ENCODE results near the gene SH3PXD2A.

Gene SH3PXD2A

DNA sequence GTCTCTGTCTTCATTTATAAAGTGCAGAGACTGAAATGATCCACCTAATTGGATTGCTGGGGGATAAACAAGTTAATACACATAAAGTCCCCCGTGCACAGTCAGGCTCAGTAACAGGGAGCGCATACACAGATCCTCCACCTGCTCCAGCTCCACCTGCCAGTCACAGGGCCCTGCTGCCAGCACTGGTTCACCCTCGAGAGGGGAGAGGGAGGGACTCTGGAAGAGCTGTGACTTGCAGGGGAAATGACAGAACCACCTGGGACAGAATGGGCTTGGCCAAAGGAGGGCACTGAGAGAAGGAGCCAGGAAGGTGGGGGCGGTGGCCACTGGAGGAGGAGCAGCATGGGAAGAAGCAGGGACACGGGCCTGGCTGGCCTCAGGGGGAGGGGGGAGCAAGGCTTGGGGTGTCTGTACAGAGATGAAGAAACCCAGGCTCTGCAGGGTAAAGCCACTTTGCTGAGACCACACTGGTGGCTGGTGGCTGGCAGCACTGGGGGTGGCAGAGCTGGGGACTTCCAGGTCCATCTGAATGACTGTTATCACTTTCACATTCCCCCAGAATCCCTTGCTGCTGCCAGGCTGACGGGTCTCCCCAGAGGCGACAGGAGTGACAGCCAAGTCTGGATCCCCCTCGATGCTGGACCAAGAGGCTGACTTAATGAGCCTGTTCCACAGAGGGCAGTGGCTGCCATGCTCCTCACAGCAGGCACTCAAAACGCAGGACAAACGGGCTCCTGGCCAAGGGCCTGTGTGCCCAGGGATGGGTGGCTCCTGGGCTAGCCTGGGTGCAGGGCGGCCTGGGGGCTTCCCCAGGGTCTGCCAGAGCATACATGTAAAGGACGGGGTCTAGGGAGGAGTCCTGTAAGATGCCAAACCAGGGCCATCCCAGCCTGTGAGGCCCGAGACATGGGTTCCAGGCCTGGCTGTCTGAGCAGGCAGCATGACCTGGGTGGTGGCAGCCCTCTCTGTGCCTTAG, 151.1 kb downstream of the SH3PXD2A start:
- no peak for ATAC-seq
- DNase-seq, result no peak

DNA sequence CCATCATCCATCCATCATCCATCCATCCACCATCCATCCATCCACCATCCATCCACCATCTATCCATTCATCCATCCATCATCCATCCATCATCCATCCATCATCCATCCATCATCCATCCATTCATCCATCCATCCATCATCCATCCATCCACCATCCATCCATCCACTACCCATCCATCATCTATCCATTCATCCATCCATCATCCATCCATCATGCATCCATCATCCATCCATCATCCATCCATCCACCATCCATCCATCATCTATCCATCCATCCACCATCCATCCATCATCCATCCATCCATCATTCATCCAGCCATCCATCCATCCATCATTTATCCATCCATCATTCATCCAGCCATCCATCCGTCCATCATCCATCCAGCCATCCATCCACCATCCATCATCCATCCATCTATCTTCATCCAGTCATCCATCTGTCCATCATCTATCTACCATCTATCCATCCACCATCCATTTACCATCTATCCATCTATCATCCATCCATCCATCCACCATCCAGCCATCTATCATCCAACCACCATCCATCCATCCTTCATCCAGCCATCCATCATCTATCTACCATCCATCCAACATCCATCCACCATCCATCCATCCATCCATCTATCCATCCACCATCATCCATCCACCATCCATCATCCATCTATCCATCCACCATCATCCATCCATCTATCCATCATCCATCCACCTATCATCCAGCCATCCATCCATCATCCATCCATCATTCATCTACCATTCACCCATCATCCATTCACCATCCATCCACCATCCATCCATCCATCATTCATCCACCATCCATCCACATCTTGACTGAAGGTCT, 153.8 kb downstream of the SH3PXD2A start:
- DNase-seq, result no peak

DNA sequence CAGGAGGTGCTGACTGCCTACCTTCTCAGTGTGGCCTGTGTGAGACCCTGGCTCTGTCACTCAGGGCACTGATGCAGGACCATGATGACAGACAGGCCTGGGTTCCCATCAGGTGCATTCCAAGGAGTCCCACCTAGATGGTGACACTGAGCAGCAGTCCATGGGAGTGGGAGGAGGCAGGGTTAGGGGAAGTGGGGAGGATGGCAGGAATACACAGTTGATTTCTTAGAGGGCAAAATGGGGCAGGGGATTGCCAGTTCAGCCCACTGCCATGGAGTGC, 155.0 kb downstream of the SH3PXD2A start:
- DNase-seq, result no peak
- ATAC-seq, result no peak

More for the DNA sequence above, 153.8 kb downstream of the SH3PXD2A start:
- ATAC-seq, result no peak

DNA sequence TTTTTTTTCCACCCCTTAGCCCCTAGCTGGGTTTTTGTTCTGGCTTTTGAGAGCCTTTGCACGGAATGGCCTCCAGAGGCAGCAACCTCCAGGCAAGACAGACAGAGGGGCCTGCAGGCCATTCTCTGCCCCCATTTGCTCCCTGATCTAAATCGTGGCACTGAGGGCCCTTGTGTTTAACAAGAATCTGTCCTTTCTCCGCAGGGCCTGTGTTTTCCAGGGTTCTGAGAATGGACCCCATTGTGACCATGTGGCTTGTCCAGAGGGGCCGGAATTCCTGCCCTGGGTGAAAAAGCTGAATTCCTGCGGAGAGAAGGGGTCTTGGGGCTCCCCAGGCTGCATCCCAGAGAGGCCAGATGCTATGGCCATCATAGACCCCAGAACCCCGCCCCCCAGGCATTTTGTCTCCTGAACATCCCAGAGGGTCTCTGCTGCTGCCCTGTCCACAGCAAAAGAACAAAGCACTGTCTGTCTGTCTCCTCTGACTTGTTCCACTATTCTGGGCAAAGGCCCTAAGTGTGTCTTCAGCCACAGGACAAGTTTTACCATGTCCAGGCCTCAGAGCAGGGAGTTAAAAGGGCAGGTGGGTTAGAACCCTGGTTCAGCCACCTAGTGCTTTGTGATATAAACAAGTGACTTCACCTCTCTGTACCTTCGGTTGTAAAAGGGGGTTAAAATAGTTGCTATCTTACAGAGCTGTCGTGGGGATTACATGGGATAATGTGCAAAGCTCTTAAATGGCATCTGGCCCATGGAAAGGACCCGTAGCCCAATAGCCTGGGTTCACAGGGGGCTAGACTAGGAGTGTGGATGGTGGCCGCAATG, 155.6 kb downstream of the SH3PXD2A start:
- DNase-seq (no peak), ATAC-seq (no peak)

DNA sequence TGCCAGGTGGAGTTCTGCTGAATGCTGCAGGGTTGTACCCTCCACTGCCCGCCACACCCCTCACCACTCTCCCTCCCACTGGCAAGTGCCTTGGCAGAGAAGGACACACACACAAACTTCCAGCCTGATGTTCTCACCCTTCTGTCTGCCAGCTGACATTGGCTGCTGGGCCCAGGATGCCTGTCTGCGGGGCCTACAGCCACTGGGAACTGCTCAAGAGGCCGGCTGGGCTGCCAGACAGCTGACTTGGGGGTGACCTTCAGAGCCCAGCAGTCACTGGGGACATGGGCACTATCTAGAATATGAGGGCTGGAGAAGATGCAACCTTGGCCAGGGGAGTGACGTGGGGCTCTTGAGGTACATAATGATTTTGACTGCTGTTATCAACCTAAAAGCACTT, 157.1 kb downstream of the SH3PXD2A start:
- ATAC-seq, result no peak
- DNase-seq, result no peak

DNA sequence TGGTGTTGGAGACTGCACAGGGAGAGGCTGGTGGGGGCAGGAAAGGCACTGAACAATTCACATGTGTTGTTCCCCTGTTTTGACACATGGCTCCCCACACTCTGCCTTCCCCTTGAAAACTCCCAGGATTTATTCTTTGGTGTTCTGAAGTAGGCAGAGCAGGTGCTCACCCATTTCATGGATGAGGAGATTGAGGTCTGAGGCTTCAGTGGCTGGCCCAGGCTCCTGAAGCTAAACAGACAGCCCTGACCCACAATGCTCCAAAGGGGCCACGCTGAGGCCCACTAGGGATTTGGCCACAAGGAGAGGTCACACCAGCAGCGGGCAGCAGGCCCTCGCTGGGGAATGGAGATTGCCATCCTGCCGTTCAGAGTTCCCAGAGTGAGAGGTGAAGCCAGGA, 157.6 kb downstream of the SH3PXD2A start:
- ATAC-seq (no peak), DNase-seq (no peak)

DNA sequence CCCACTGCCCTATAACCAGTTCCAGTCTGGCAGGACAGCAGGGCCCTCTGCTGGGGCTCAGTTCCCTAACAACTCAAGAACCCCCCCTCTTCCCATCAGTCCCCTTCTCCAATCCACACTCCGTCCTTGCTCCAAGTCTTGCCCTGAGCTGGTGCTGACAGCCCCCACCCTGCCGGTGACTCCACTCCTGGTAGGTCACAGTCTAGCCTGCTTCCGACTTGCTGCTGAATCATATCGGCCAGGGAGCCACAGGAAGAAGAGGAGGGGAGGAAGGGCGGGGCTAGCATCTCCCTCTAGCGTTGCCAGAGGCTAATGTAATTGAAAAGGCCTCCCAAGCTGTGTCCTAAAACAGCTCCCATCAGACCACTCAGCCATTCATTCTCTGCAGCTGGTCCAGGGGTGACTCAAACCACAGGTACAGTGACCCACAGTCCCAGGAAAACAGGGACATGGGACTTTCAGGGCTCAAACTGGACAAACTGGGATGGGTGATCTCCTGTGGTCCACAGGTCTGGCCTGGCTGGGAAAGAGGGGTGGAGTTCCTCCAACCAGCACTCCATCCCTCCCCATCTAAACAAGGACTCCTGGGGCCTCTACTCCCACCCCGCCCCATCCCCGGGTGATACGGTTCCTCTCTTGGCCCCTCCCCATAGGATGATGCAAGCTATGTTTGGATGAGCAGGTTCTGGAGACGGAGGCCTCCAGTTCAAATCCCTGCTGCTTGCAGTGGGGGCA, 158.8 kb downstream of the SH3PXD2A start:
- DNase-seq (peak; percentile 80), ATAC-seq (peak; percentile 92)

DNA sequence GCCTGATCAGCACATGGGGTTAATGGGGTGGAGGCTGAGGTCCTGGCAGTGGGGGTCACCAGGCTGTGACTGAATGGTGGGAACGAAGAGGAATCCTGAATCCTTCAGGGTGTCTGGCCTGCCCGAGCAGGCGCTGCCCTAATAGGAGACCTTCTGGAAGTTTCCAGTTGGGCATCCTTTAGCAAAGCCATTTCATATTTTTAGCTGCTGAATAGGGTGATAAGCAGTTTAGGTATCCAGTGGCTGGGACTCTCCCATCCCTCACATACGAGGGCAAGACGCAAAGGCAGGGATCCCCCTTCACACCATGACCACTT, 159.3 kb downstream of the SH3PXD2A start:
- no peak for ATAC-seq

DNA sequence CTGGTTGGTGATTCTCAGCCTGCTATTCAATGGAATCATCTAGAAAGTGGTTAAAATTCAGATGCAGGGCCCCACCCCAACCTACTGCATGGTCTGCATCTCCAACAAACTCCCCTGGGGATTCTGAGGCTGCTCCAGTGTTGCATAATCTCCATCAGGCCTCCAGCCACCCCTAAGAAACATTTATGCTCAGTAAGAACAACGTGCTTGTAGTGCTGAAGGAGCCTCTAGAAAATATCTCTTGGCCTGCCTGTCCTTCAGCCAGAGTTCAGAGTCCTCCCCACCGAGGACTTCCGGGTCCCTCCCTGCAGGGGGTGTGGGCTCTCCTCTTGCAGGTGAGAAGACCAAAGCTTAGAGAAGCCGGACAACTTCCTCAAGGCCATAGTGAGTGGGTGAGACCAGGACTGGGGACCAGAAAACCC, 159.8 kb downstream of the SH3PXD2A start:
- no peak for ATAC-seq

More for the DNA sequence above, 159.3 kb downstream of the SH3PXD2A start:
- DNase-seq, result no peak

DNA sequence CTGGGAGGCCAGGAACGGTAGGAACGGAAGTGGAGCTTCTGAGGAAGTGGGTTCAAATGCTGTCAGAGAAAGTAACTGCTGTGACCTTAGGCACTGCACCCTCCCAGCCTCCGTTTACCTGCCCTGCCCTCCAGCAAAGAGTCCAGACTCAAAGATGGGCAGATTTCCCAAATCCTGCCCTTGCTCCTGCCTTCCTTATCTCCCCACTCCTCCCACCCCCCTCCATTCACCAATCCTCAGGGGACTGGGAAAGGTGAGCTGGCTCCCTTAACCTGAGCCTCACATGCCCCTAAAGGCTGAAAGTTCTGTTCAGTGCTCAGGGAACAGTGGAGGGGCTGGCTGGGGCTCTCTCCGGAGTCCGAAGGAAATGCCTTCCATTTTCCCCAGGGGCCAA, 161.6 kb downstream of the SH3PXD2A start:
- no peak for ATAC-seq
- no peak for DNase-seq

More for the DNA sequence above, 159.8 kb downstream of the SH3PXD2A start:
- DNase-seq, result no peak

DNA sequence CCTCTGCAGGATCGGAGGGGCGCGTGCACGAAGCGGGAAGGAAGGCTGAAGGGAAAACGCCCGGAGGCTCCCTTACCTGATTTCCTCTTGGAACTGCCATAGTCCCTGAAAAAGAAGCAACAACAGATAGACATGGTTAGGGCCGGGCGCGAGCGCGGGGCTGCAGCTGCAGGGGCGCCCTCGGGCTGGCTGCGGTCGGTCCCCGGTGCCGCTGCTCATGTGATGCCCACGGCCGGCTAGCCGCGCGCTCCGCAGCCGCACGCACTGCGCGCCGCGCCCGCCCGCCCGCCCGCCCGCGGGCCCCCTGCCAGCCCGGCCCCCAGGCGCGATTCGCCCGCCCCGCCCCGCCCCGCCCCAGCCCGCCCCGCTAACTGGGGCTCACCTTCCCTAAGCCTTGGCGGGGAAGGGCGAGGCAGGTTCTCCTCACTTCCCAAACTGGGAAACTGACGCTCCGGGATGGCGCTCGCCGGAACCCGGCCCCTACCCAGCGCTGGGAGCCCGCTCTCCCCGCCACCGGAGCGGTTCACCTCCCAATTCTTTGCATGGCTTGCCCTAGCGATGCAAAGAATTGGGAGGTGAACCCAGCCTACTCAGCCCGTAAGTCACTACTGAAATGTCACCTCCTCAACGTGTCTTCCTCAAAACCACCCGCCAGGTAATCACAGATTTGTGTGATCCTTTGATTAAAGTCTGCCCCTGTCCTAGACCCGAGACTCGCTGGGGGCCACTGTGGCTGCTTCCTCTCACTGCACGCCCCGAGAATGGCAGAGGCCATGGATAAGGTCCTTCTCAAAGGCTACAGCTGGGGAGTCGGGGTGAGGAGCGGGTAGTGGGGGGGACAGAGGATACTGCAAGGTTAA, 162.2 kb downstream of the SH3PXD2A start:
- DNase-seq, result peak; percentile 38
- ATAC-seq, result peak; percentile 19

DNA sequence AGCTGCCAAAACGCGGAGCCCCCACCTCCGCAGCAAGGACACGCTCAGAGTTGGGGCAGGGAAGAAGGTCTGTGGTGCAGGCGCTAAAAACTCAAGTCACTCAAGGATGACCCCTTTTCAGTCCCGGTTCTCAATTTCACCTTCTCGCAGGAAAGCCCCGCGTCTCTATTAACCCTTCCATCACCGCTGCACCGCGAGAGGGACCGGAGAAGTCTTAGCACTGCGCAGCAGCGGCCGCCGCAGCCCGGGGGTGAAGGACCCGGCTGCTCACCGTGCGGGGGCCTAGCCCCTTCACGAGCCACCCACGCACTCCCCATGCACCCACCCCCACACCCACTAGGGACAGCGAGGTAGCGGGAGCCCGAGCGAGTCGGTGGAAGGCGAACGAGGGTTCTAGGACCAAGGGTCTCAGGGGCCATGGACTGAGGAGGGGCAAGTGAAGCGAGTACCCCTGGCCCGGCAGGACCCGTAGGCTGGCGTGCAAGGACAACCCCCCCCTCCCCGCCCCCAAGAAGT, 162.9 kb downstream of the SH3PXD2A start:
- no peak for ATAC-seq

DNA sequence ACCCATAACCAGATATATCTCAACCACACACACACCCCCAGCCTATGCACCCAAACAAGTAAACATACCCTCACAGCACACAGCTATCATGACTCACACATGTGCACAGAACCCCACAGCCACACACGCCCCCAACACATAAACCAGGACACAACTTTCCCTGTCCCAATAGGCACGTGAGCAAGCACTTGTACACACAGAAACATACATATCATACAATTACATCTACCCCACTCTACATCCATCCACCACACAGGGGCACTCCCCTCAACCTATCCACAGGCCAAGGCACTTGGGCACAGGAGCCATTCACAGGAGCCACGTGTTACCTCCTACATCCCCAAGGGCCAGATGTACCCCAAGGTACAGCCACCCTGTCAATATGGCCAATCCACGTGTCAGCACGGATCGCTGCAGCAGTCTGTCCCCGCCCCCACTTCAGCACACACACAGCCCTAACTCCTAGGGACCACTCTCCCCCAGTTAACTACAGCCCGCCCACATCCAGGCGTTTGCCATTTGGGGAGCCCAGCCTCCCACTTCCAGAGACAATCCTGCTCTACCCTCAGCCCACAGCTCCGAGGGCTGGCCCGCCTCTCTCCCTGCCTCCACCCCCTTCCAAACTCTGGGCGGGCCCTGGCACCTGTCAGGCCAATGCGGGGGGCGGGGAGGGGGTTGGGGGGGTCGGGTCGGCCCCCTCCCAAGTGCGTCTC, 163.5 kb downstream of the SH3PXD2A start:
- no peak for ATAC-seq
- DNase-seq, result no peak

More for the DNA sequence above, 162.9 kb downstream of the SH3PXD2A start:
- peak; percentile 38 for DNase-seq

DNA sequence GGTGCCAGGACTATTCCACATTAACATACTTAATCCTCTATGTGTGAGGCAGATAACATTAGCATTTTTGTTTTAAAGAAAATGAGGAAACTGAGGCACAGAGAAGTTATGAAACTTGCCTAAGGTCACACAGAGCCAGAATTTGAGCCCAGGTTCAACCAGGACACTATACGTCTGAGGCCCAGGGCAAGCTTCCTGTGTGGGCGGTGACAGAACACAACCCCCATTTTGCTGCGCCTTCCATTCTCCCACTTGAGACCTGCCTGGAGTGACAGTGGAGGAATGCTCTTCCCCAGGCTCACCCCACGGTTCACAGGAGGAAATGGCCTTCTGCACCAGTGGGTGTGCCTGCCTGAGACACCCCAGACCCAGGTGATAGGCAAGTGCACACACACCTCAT, 164.1 kb downstream of the SH3PXD2A start:
- DNase-seq, result no peak
- ATAC-seq, result no peak

DNA sequence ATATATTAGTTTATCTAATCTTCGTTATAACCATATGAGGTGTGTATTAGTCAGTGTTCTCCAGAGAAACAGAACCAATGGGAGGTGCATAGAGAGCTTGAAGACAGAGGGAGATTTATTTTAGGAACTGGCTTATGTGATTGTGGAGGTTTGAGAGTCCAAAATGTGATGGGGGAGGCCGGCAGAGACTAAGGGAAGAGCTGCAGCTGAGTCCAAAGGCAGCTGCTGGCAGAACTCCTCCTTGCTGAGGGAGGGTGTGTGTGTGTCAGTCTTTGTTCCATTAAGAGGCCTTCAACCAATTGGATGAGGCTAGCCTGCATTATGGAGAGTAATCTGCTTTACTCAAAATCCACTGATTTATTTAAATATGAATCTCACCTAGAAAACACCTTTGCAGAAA, 165.1 kb downstream of the SH3PXD2A start:
- ATAC-seq, result no peak

DNA sequence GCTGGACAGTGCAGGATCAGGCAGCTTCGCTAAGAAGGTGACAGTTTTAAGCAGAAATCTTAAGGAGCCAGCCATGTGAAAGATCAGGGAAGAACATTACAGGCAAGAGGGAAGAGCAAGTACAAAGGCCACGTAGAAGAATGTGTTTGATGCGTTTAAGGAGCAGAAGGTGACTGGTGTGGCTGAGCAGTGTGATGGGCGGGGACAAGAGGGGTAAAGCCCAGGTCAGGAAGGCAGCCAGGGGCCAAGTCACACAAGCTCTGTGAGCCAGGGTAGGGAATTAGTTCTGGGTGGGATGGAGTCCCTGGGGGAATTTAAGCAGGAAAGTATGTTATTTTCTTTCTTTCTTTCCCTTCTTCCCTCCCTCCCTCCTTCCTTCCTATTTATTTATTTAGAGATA, 166.9 kb downstream of the SH3PXD2A start:
- no peak for DNase-seq
- no peak for ATAC-seq

More for the DNA sequence above, 165.1 kb downstream of the SH3PXD2A start:
- DNase-seq, result no peak

DNA sequence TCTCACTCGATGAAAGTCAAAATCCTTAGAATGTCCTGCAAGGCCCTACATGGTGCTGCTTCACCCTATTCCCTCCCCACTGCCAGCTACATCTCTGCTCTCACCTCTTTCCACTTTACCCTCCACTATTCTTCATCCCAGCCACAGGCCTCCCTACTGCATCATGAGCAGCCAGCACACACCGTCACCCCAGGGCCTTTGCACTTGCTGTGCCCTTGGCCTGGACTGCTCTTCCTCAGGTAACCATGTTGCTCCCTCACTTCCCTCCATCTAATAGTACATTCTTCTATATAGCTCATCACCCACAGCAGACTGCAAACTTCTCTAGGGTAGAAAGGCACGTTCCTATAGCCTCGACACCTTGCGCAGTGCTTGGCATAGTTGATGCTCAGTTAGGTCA, 167.7 kb downstream of the SH3PXD2A start:
- DNase-seq, result no peak
- no peak for ATAC-seq

DNA sequence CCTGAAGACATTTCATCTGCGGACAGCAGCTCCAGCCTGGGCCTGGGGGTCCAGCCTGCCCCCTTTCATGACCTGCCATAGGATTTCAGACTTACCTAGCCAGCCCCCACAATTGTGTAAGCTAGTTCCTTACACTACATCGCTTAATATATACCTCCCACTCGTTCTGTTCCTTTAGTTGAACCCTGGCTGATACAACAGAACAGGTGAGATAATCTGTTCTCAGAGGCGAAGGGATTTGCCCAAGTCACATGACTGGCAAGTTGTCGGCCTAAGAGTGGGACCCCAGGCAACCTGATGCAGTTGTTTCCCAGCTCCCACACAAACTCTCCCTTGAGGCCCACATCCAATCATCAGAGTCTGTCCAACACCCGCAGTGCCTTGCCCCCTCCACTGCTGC, 168.2 kb downstream of the SH3PXD2A start:
- no peak for ATAC-seq
- no peak for DNase-seq

DNA sequence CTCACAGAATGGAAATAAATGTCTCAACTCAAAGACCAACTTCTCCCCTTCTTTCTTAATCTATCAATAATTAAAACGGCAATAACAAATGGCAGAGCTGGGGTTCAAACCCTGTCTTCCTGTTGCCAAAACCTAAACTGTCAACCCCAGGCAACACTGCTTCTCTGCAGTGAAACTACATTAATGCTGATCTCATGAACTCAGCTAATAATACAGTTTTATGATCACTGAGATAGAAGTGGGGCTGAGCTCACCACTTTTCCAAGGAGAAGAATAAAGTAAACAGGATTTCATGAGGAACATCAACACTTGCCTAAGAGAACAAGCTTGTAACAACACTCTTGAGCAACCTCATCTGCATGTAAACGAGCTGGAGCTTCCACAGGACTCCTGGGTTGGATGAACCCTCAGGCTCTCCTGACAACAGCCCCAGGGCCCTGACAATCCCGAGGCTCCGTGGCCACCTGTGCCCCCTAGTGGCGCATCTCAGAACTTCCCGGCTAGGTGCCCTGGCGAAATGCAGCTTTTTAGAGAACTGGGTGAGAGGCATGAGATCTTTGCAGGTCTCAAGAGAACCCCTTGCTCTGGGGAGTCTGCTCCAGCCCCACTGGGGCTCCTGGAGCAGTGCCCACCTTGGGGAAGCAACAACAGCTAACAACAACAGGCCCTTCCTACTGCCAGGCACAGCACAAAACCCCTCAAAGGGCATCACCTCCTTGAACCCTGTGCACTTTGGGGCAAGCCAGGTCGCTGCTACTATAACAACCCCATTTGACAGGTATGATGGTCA, 169.3 kb downstream of the SH3PXD2A start:
- peak; percentile 67 for ATAC-seq

More for the DNA sequence above, 169.3 kb downstream of the SH3PXD2A start:
- peak; percentile 84 for DNase-seq
